Activated T-helper 1 cell treated with anti-CD3 and anti-CD28 coated beads, Interleukin-12 subunit alpha, Interleukin-12 subunit beta, Interleukin-2, Interleukin-4 antibody, amounts not matched to agents 30 ng/mL and 10 ng/mL and 1 ng/mL, durations not matched to agents 14 hours and 24 hours and 36 hours (primary cell): ENCODE measurements around the gene CLEC14A. TPM values are rescaled to one million over a fixed set of nuclear protein-coding genes. Genes with fewer than 3 reads are reported as not detected.

Experiments
- DNase-seq: peaks from one replicate; pipeline ENCODE4 v3.0.0; 2021; ENCODE audit warnings: low spot score
- H3K27ac Mint-ChIP-seq: one replicate; pipeline ENCODE4 v1.8.0; 2021; ENCODE audit warnings: mild to moderate bottlenecking, mixed read lengths
- H3K27me3 Mint-ChIP-seq: one replicate; pipeline ENCODE4 v1.8.0; 2022; ENCODE audit warnings: mild to moderate bottlenecking, moderate library complexity, mixed read lengths; ENCODE audit not compliant: insufficient read depth
- H3K36me3 Mint-ChIP-seq: one replicate; pipeline ENCODE4 v1.8.0; 2021; ENCODE audit warnings: low read depth, mixed read lengths
- H3K4me1 Mint-ChIP-seq: one replicate; pipeline ENCODE4 v1.8.0; 2021; ENCODE audit warnings: low read depth, mixed read lengths
- H3K4me3 Mint-ChIP-seq: one replicate; pipeline ENCODE4 v1.8.0; 2021; ENCODE audit warnings: mild to moderate bottlenecking, moderate library complexity, mixed read lengths
- H3K9me3 Mint-ChIP-seq: one replicate; pipeline ENCODE4 v1.8.0; 2021; ENCODE audit warnings: mixed read lengths
- intact Hi-C: fragments of 100-400 bp; cut with micrococcal nuclease; formaldehyde crosslinking; loops from one replicate; pipeline ENCODE4 v1.15.1; 2024
- total RNA-seq: library from RNA; stranded (reverse); gene quantifications from 2 replicates; pipeline ENCODE4 v1.2.3, GENCODE V29; 2022

Gene CLEC14A
- total RNA-seq, 1 donor from 2014 or later, result not detected

- Mint-ChIP-seq H3K27ac (peak within 1 kb of the TSS; percentile 23), H3K4me3 (no peak within 1 kb of the TSS), H3K9me3 (no peaks in the 10 kb centered on the region), H3K4me1 (peaks cover 3% of the 10 kb centered on the region), H3K36me3 (peaks cover 3% of the 10 kb centered on the region), H3K27me3 (peaks cover 51% of the 10 kb centered on the region)
- intact Hi-C loops, result loop anchor here (5.0 kb wide), 1 partner anchor 606 kb away; no protein-coding TSS in a partner anchor
- no peak for DNase-seq
Measured at GRCh38 chr14:38207736-38208617, 47.9 kb downstream of the CLEC14A start, which contains the start of gene SSTR1. Gene SSTR1 (plus strand): TSS chr14:38207904. CDS start chr14:38209390, 1,486 bp downstream.

GRCh38 chr14:38207377-38207735 lies 48.5 kb downstream of the CLEC14A start:
- no peak overlapping the region for H3K4me3 Mint-ChIP-seq
- peaks cover 3% of the 10 kb centered on the region for H3K36me3 Mint-ChIP-seq
- H3K4me1 Mint-ChIP-seq, result peaks cover 3% of the 10 kb centered on the region
- intact Hi-C loops, result loop anchor here (5.0 kb wide), 1 partner anchor 605 kb away; no protein-coding TSS in a partner anchor
- H3K27ac Mint-ChIP-seq, result no peak overlapping the region
- H3K27me3 Mint-ChIP-seq, result peaks cover 52% of the 10 kb centered on the region
- DNase-seq, result no peak
- no peaks in the 10 kb centered on the region for H3K9me3 Mint-ChIP-seq

- H3K36me3 Mint-ChIP-seq, result peaks cover 1% of the 10 kb centered on the region
- intact Hi-C loops, result loop anchor here (5.0 kb wide), 1 partner anchor 605 kb away; no protein-coding TSS in a partner anchor
- H3K27ac Mint-ChIP-seq, result no peak overlapping the region
- no peak for DNase-seq
- peaks cover 3% of the 10 kb centered on the region for H3K4me1 Mint-ChIP-seq
- peaks cover 51% of the 10 kb centered on the region for H3K27me3 Mint-ChIP-seq
- H3K9me3 Mint-ChIP-seq, result no peaks in the 10 kb centered on the region
- no peak overlapping the region for H3K4me3 Mint-ChIP-seq
Measured at GRCh38 chr14:38206689-38207376, 49.1 kb downstream of the CLEC14A start.

GRCh38 chr14:38205949-38206665 lies 49.8 kb downstream of the CLEC14A start:
- Mint-ChIP-seq H3K27ac (no peak overlapping the region), H3K36me3 (no peaks in the 10 kb centered on the region), H3K9me3 (no peaks in the 10 kb centered on the region), H3K4me3 (no peak overlapping the region), H3K27me3 (peaks cover 49% of the 10 kb centered on the region), H3K4me1 (peaks cover 3% of the 10 kb centered on the region)
- intact Hi-C loops, result loop anchor here (5.0 kb wide), 1 partner anchor 604 kb away; no protein-coding TSS in a partner anchor
- no peak for DNase-seq

- H3K36me3 Mint-ChIP-seq, result no peaks in the 10 kb centered on the region
- no peak for DNase-seq
- H3K4me3 Mint-ChIP-seq, result no peak overlapping the region
- no peaks in the 10 kb centered on the region for H3K9me3 Mint-ChIP-seq
- no peak overlapping the region for H3K27ac Mint-ChIP-seq
- H3K4me1 Mint-ChIP-seq, result peaks cover 3% of the 10 kb centered on the region
- peaks cover 41% of the 10 kb centered on the region for H3K27me3 Mint-ChIP-seq
- intact Hi-C loops, result loop anchor here (5.0 kb wide), 1 partner anchor 603 kb away; no protein-coding TSS in a partner anchor
Measured at GRCh38 chr14:38205119-38205813, 50.6 kb downstream of the CLEC14A start.

DNA sequence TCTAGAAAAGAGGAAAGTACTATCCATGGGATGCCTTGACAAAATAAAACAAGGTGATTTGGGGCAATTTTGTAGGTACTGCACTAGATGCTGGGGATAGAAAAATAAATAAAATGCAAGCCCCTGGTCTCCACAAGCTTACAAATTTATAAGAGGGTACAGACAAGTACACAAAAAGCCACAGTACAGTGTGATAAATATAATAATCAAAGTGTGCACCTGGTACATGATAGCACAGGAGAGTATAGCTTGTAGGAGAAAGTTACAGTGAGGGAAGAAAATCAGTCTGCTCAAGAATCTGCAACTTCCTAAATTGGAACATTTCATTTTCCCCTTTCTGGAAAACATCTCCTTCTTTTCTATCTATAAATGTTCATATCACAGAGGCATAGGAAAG lies 51.2 kb downstream of the CLEC14A start:
- Mint-ChIP-seq H3K4me3 (no peak overlapping the region), H3K4me1 (peaks cover 3% of the 10 kb centered on the region), H3K36me3 (no peaks in the 10 kb centered on the region), H3K27ac (no peak overlapping the region), H3K27me3 (peaks cover 37% of the 10 kb centered on the region), H3K9me3 (no peaks in the 10 kb centered on the region)
- no peak for DNase-seq
- intact Hi-C loops, result loop anchor here (5.0 kb wide), 1 partner anchor 602 kb away; no protein-coding TSS in a partner anchor

Other genes with a start within 250 kb of the CLEC14A start
- not detected in 2 replicates for gene SSTR1, start 48.2 kb downstream of the CLEC14A start, total RNA-seq